CD4-positive, alpha-beta memory T cell (primary cell): Measurements from ENCODE around the gene CBFB. TPM values are rescaled to one million over a fixed set of nuclear protein-coding genes. Genes with fewer than 3 reads are reported as not detected.

Experiments
- CTCF ChIA-PET: fragments of 350-600 bp; sonication (Branson Sonifier 250); formaldehyde crosslinking; loops from one replicate; lab custom pipeline; 2021; ENCODE audit warnings: inconsistent platforms; ENCODE audit not compliant: partially characterized antibody; lab: Charles Lee
- POLR2A ChIA-PET: fragments of 350-600 bp; sonication (Branson Sonifier 250); formaldehyde crosslinking; loops from one replicate; lab custom pipeline; 2021; ENCODE audit not compliant: partially characterized antibody; lab: Charles Lee
- DNase-seq, 5 donors: peaks; one replicate each; pipeline versions ENCODE4 v3.0.0 to v3.0.0-alpha.2; 2020 to 2022; ENCODE audit warnings: mixed read lengths in 1 of 5
- H3K27ac ChIP-seq: one replicate; pipeline ENCODE4 v1.7.0; 2013; ENCODE audit warnings: low read depth, low read length
- H3K27me3 ChIP-seq: 2 replicates; pipeline ENCODE4 v1.7.0; 2013; ENCODE audit warnings: mild to moderate bottlenecking, low read length, moderate library complexity; ENCODE audit not compliant: insufficient read depth
- H3K36me3 ChIP-seq: 2 replicates; pipeline ENCODE4 v1.7.0; 2013; ENCODE audit warnings: mild to moderate bottlenecking, low read length, moderate library complexity; ENCODE audit not compliant: insufficient read depth
- H3K4me1 ChIP-seq: 2 replicates; pipeline ENCODE4 v1.7.0; 2013; ENCODE audit warnings: mild to moderate bottlenecking, low read length, moderate library complexity; ENCODE audit not compliant: insufficient read depth
- H3K4me3 ChIP-seq, 2 donors: one replicate each; pipeline ENCODE4 v1.7.0; 2013; ENCODE audit warnings: low read length in 2 of 2, mild to moderate bottlenecking in 1 of 2
- H3K9me3 ChIP-seq, 2 donors: one replicate each; pipeline ENCODE4 v1.7.0; 2013; ENCODE audit warnings: low read length in 2 of 2, control low read depth in 1 of 2; ENCODE audit not compliant: control insufficient read depth in 1 of 2
- H3K27ac Mint-ChIP-seq, 7 donors: one replicate each; pipeline ENCODE4 v1.8.0; 2020 to 2021; ENCODE audit warnings: mixed read lengths in 7 of 7, mild to moderate bottlenecking in 6 of 7, inconsistent platforms in 3 of 7, moderate library complexity in 3 of 7
- H3K27me3 Mint-ChIP-seq, 2 donors: one replicate each; pipeline ENCODE4 v1.8.0; 2020 to 2021; ENCODE audit warnings: mixed read lengths in 2 of 2
- H3K36me3 Mint-ChIP-seq, 2 donors: one replicate each; pipeline ENCODE4 v1.8.0; 2020 to 2021; ENCODE audit warnings: mixed read lengths in 2 of 2, inconsistent platforms in 1 of 2, mild to moderate bottlenecking in 1 of 2
- H3K4me1 Mint-ChIP-seq, 4 donors: one replicate each; pipeline ENCODE4 v1.8.0; 2020 to 2021; ENCODE audit warnings: mixed read lengths in 4 of 4, mild to moderate bottlenecking in 1 of 4
- H3K4me3 Mint-ChIP-seq, 8 donors: one replicate each; pipeline ENCODE4 v1.8.0; 2020 to 2021; ENCODE audit warnings: mixed read lengths in 8 of 8, mild to moderate bottlenecking in 7 of 8, moderate library complexity in 6 of 8, inconsistent platforms in 3 of 8
- H3K9me3 Mint-ChIP-seq, 8 donors: one replicate each; pipeline ENCODE4 v1.8.0; 2020 to 2021; ENCODE audit warnings: mixed read lengths in 8 of 8, mild to moderate bottlenecking in 5 of 8, inconsistent platforms in 3 of 8, moderate library complexity in 1 of 8
- intact Hi-C: fragments of 100-400 bp; cut with micrococcal nuclease; formaldehyde crosslinking; loops from one replicate; pipeline ENCODE4 v1.15.1; 2023
- polyA plus RNA-seq, 2 donors: library from polyadenylated mRNA; unstranded; fragments of 300-500 nt; fragmentation: Illumina TruSeq; gene quantifications; one replicate each; pipeline ENCODE4 v1.2.3, GENCODE V29; 2021
- total RNA-seq, 2 experiments: library from RNA; stranded (reverse); gene quantifications; one replicate each; pipeline ENCODE4 v1.2.3, GENCODE V29; 2021

Gene CBFB
- total and polyA plus RNA-seq, 4 experiments from 2014 or later: 102 to 112 (median 110) TPM

GRCh38 chr16:67009158-67009557 lies 19.8 kb upstream of the CBFB start:
- Mint-ChIP-seq H3K4me3 (no peak overlapping the region), H3K4me1 (peaks cover 0 to 7% (median 4%) of the 10 kb centered on the region in 4 donors), H3K27ac (peak overlapping the region in 5 of 7 donors; percentile 15 to 82 (median 34)), H3K36me3 (peaks cover 0 to 4% of the 10 kb centered on the region in 2 donors), H3K9me3 (peaks cover 0 to 2% (median 0%) of the 10 kb centered on the region in 8 donors), H3K27me3 (no peaks in the 10 kb centered on the region)
- no peak overlapping the region for H3K27ac ChIP-seq
- peaks cover 7% of the 10 kb centered on the region for H3K4me1 ChIP-seq
- H3K36me3 ChIP-seq: no peaks in the 10 kb centered on the region
- intact Hi-C loops: no loop called here
- no peak overlapping the region for H3K4me3 ChIP-seq
- no peaks in the 10 kb centered on the region for H3K9me3 ChIP-seq
- POLR2A ChIA-PET: interaction anchor here (1.1 kb wide), 1 partner anchor 9 kb away, joined by 3 read pairs; no protein-coding TSS in a partner anchor
- CTCF ChIA-PET: interaction anchor here (1.1 kb wide), 1 partner anchor 8 kb away, joined by 3 read pairs; no protein-coding TSS in a partner anchor
- no peaks in the 10 kb centered on the region for H3K27me3 ChIP-seq
- no peak for DNase-seq

- Histone ChIP-seq H3K27me3 (no peaks in the 10 kb centered on the region), H3K4me1 (peaks cover 14% of the 10 kb centered on the region), H3K36me3 (no peaks in the 10 kb centered on the region), H3K4me3 (no peak overlapping the region), H3K27ac (no peak overlapping the region), H3K9me3 (no peaks in the 10 kb centered on the region)
- Mint-ChIP-seq H3K4me3 (no peak overlapping the region), H3K36me3 (peaks cover 0 to 2% of the 10 kb centered on the region in 2 donors), H3K27ac (no peak overlapping the region), H3K27me3 (no peaks in the 10 kb centered on the region), H3K9me3 (peaks cover 0 to 2% (median 0%) of the 10 kb centered on the region in 8 donors), H3K4me1 (peaks cover 0 to 11% (median 4%) of the 10 kb centered on the region in 4 donors)
- intact Hi-C loops: no loop called here
- ChIA-PET CTCF (interaction anchor here (0.5 to 10.2 kb wide), 2 partner anchors 144 to 703 kb away, joined by 3 to 187 read pairs; partner anchors contain the start of genes B3GNT9, FBXL8 and TRADD), POLR2A (interaction anchor here (1.0 kb wide), 1 partner anchor 57 kb away, joined by 3 read pairs; no protein-coding TSS in a partner anchor)
- DNase-seq: no peak
Observed at GRCh38 chr16:67011274-67011673, 17.7 kb upstream of the CBFB start.

- peaks cover 2 to 20% (median 6%) of the 10 kb centered on the region in 4 donors for H3K4me1 Mint-ChIP-seq
- intact Hi-C loops: loop anchor here (2.0 kb wide), 1 partner anchor 15 kb away; the partner anchor contains the start of gene CBFB
- POLR2A ChIA-PET: interaction anchor here (0.7 to 3.5 kb wide), 13 partner anchors 9 to 179 kb away, joined by 3 to 41 read pairs (median 5); partner anchors contain the start of genes B3GNT9, CBFB, FBXL8 and TRADD
Observed at GRCh38 chr16:67013233-67013822, 15.6 kb upstream of the CBFB start.

DNA sequence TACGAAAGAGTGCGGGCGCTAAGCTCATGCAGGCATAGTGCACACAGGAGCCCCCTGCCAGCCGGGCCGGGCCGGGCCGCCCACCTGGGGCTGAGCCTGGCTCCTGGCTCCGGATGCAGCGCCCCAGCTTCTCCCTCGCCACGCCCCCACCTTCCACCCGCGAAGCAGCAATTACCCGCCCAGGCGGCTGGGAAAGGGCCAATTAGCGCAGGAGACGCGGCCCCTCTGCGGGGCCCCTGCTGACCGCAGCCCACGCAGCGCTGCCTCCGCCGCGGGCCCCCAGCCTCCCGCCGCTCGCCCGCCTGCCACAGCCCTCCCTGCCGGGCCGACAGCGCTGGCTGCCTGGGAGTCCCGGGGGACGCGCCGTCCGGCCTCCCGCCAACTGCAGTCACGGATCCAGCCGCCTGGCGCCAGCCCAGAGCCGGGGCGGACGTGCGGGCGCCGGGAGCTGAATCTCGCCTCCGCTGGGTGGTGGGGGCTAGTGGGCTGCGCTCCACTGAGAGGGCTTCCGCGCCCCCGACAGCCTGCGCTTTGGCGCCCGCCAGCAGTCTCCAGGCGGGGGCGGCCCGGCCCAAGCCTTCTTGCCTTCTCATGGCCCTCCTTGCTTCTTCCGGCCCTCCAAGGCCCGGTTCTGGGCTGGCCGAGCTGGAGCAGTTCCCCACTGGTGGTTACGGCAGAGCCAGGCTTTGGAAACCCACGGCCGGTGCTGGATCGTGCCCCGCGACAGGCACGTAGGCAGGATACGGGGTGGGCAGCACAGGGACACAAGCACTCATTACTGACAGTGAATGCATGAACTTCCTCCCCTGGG lies 14.9 kb upstream of the CBFB start:
- peak; percentile 67 to 81 (median 69) for DNase-seq
- Histone ChIP-seq H3K4me1 (peaks cover 14% of the 10 kb centered on the region), H3K27me3 (no peaks in the 10 kb centered on the region), H3K27ac (peak overlapping the region; percentile 28), H3K4me3 (peak overlapping the region in 1 of 2 donors; percentile 58), H3K9me3 (no peaks in the 10 kb centered on the region), H3K36me3 (no peaks in the 10 kb centered on the region)
- Mint-ChIP-seq H3K36me3 (no peaks in the 10 kb centered on the region), H3K4me1 (peaks cover 2 to 20% (median 6%) of the 10 kb centered on the region in 4 donors), H3K4me3 (peak overlapping the region; percentile 82 to 89 (median 84)), H3K27me3 (no peaks in the 10 kb centered on the region), H3K27ac (peak overlapping the region in 5 of 7 donors; percentile 52 to 84 (median 68)), H3K9me3 (no peaks in the 10 kb centered on the region)
- intact Hi-C loops: loop anchor here (2.0 kb wide), 1 partner anchor 15 kb away; the partner anchor contains the start of gene CBFB
- ChIA-PET CTCF (interaction anchor here (0.8 to 10.2 kb wide), 11 partner anchors 15 to 162 kb away, joined by 3 to 187 read pairs (median 4); partner anchors contain the start of genes B3GNT9, CBFB, FBXL8 and TRADD), POLR2A (interaction anchor here (0.6 to 3.5 kb wide), 13 partner anchors 9 to 449 kb away, joined by 3 to 41 read pairs (median 5); partner anchors contain the start of genes B3GNT9, CBFB, FBXL8 and TRADD)

More at GRCh38 chr16:67013233-67013822, 15.6 kb upstream of the CBFB start:
- H3K4me3 Mint-ChIP-seq: peak overlapping the region; percentile 40 to 77 (median 62)
- Histone ChIP-seq H3K9me3 (no peaks in the 10 kb centered on the region), H3K27me3 (no peaks in the 10 kb centered on the region), H3K27ac (peak overlapping the region; percentile 6), H3K4me1 (peaks cover 14% of the 10 kb centered on the region), H3K4me3 (peak overlapping the region in 1 of 2 donors; percentile 58), H3K36me3 (no peaks in the 10 kb centered on the region)
- CTCF ChIA-PET: interaction anchor here (0.8 to 10.2 kb wide), 12 partner anchors 15 to 163 kb away, joined by 3 to 187 read pairs (median 4); partner anchors contain the start of genes B3GNT9, CBFB, FBXL8 and TRADD
- DNase-seq: no peak
- no peaks in the 10 kb centered on the region for H3K36me3 Mint-ChIP-seq
- peak overlapping the region in 4 of 7 donors; percentile 29 to 82 (median 67) for H3K27ac Mint-ChIP-seq
- H3K9me3 Mint-ChIP-seq: no peaks in the 10 kb centered on the region
- no peaks in the 10 kb centered on the region for H3K27me3 Mint-ChIP-seq

- CTCF ChIA-PET: interaction anchor here (1.1 to 10.2 kb wide), 3 partner anchors 37 to 140 kb away, joined by 3 to 187 read pairs (median 4); partner anchors contain the start of genes B3GNT9, FBXL8 and TRADD
- Histone ChIP-seq H3K9me3 (no peaks in the 10 kb centered on the region), H3K4me1 (peaks cover 14% of the 10 kb centered on the region), H3K27ac (peak overlapping the region; percentile 28), H3K27me3 (no peaks in the 10 kb centered on the region), H3K36me3 (no peaks in the 10 kb centered on the region), H3K4me3 (peak overlapping the region in 1 of 2 donors; percentile 58)
- intact Hi-C loops: loop anchor here (5.0 kb wide), 1 partner anchor 37 kb away; no protein-coding TSS in a partner anchor
- Mint-ChIP-seq H3K4me1 (peaks cover 2 to 20% (median 6%) of the 10 kb centered on the region in 4 donors), H3K36me3 (no peaks in the 10 kb centered on the region), H3K9me3 (no peaks in the 10 kb centered on the region), H3K4me3 (peak overlapping the region in 7 of 8 donors; percentile 82 to 89 (median 85)), H3K27me3 (no peaks in the 10 kb centered on the region), H3K27ac (peak overlapping the region in 1 of 7 donors; percentile 52)
- DNase-seq: no peak
- POLR2A ChIA-PET: interaction anchor here (0.6 to 3.5 kb wide), 9 partner anchors 8 to 448 kb away, joined by 3 to 41 read pairs (median 7); partner anchors contain the start of genes B3GNT9, CBFB, FBXL8 and TRADD
Observed at GRCh38 chr16:67014634-67015312, 14.2 kb upstream of the CBFB start.

- H3K4me1 Mint-ChIP-seq: peaks cover 2 to 20% (median 6%) of the 10 kb centered on the region in 4 donors
Observed at GRCh38 chr16:67015313-67015731, 13.6 kb upstream of the CBFB start.

More at GRCh38 chr16:67015313-67015731, 13.6 kb upstream of the CBFB start:
- POLR2A ChIA-PET: interaction anchor here (2.7 to 4.5 kb wide), 2 partner anchors 14 to 142 kb away, joined by 41 to 55 read pairs; partner anchors contain the start of genes CBFB and TRADD
- Mint-ChIP-seq H3K36me3 (no peaks in the 10 kb centered on the region), H3K27me3 (no peaks in the 10 kb centered on the region), H3K9me3 (no peaks in the 10 kb centered on the region), H3K27ac (peak overlapping the region in 1 of 7 donors; percentile 52), H3K4me3 (peak overlapping the region in 3 of 8 donors; percentile 31 to 36 (median 35))
- no peak overlapping the region for H3K4me3 ChIP-seq
- no peak for DNase-seq
- intact Hi-C loops: loop anchor here (5.0 kb wide), 1 partner anchor 38 kb away; no protein-coding TSS in a partner anchor
- CTCF ChIA-PET: interaction anchor here (0.7 to 10.2 kb wide), 3 partner anchors 84 to 170 kb away, joined by 3 to 187 read pairs (median 4); partner anchors contain the start of genes B3GNT9, FBXL8 and TRADD
- no peaks in the 10 kb centered on the region for H3K9me3 ChIP-seq
- H3K27ac ChIP-seq: no peak overlapping the region
- H3K36me3 ChIP-seq: no peaks in the 10 kb centered on the region
- peaks cover 14% of the 10 kb centered on the region for H3K4me1 ChIP-seq
- H3K27me3 ChIP-seq: no peaks in the 10 kb centered on the region
